Measurements from ENCODE around the gene RNF114. TPM values are rescaled to one million over a fixed set of nuclear protein-coding genes. Genes with fewer than 3 reads are reported as not detected.
"Not testable (repeated sequence)": the region's sequence is repeated elsewhere in the genome, so short reads cannot be mapped to it uniquely, and the experiment has no call there.

RNF114 gene
- total and polyA plus RNA-seq, 5 donors from 2014 or later = 132 to 147 (median 146) TPM

- peak overlapping the region in 1 of 3 donors; percentile 3 for H3K27ac Mint-ChIP-seq
- not testable (repeated sequence) for H3K9me3 Mint-ChIP-seq; H3K27me3 Mint-ChIP-seq; ATAC-seq (ENCODE audit: low read depth in 2 of 2); H3K4me3 Mint-ChIP-seq; DNase-seq; H3K4me3 ChIP-seq (ENCODE audit: low read depth, low read length); H3K27me3 ChIP-seq (ENCODE audit: control insufficient read depth, insufficient read depth, low read length); H3K4me1 ChIP-seq (ENCODE audit: control insufficient read depth, insufficient read depth, low read length, poor library complexity, severe bottlenecking); H3K27ac ChIP-seq (ENCODE audit: insufficient read depth, low read length, poor library complexity, severe bottlenecking); H3K9me3 ChIP-seq (ENCODE audit: control insufficient read depth in 2 of 2, low read length in 2 of 2)
- H3K36me3 ChIP-seq (ENCODE audit: control insufficient read depth, insufficient read depth, low read length) = peaks cover 51% of the 10 kb centered on the region
- H3K4me1 Mint-ChIP-seq = peaks cover 0 to 18% (median 8%) of the 10 kb centered on the region in 4 donors
- peaks cover 41% of the 10 kb centered on the region for H3K36me3 Mint-ChIP-seq
Observed at GRCh38 chr20:49955830-49956396, 19.7 kb downstream of the RNF114 start.

- peaks cover 5 to 18% (median 7%) of the 10 kb centered on the region in 4 donors for H3K4me1 Mint-ChIP-seq
- H3K9me3 Mint-ChIP-seq = no peaks in the 10 kb centered on the region
- ATAC-seq (ENCODE audit: low read depth in 2 of 2) (no peak), DNase-seq (no peak)
- H3K27ac Mint-ChIP-seq = peak overlapping the region in 2 of 3 donors; percentile 14 to 62
- H3K4me3 Mint-ChIP-seq = no peak overlapping the region
- Histone ChIP-seq H3K27me3 (ENCODE audit: control insufficient read depth, insufficient read depth, low read length) (no peaks in the 10 kb centered on the region), H3K9me3 (ENCODE audit: control insufficient read depth in 2 of 2, low read length in 2 of 2) (no peaks in the 10 kb centered on the region), H3K36me3 (ENCODE audit: control insufficient read depth, insufficient read depth, low read length) (peaks cover 45% of the 10 kb centered on the region), H3K4me1 (ENCODE audit: control insufficient read depth, insufficient read depth, low read length, poor library complexity, severe bottlenecking) (no peaks in the 10 kb centered on the region), H3K4me3 (ENCODE audit: low read depth, low read length) (no peak overlapping the region), H3K27ac (ENCODE audit: insufficient read depth, low read length, poor library complexity, severe bottlenecking) (no peak overlapping the region)
- peaks cover 41% of the 10 kb centered on the region for H3K36me3 Mint-ChIP-seq
- no peaks in the 10 kb centered on the region for H3K27me3 Mint-ChIP-seq
Observed at GRCh38 chr20:49956689-49957088, 20.5 kb downstream of the RNF114 start.

GRCh38 chr20:49957089-49957938, 21.1 kb downstream of the RNF114 start:
- H3K4me3 ChIP-seq (ENCODE audit: low read depth, low read length); ATAC-seq (ENCODE audit: low read depth in 2 of 2); H3K9me3 Mint-ChIP-seq; H3K27me3 ChIP-seq (ENCODE audit: control insufficient read depth, insufficient read depth, low read length); H3K4me1 ChIP-seq (ENCODE audit: control insufficient read depth, insufficient read depth, low read length, poor library complexity, severe bottlenecking); H3K27me3 Mint-ChIP-seq; DNase-seq; H3K27ac ChIP-seq (ENCODE audit: insufficient read depth, low read length, poor library complexity, severe bottlenecking); H3K9me3 ChIP-seq (ENCODE audit: control insufficient read depth in 2 of 2, low read length in 2 of 2): not testable (repeated sequence)
- peak overlapping the region in 2 of 4 donors; percentile 22 to 63 for H3K4me3 Mint-ChIP-seq
- peak overlapping the region in 2 of 3 donors; percentile 51 to 62 for H3K27ac Mint-ChIP-seq
- peaks cover 37% of the 10 kb centered on the region for H3K36me3 Mint-ChIP-seq
- peaks cover 5 to 18% (median 7%) of the 10 kb centered on the region in 4 donors for H3K4me1 Mint-ChIP-seq
- peaks cover 39% of the 10 kb centered on the region for H3K36me3 ChIP-seq (ENCODE audit: control insufficient read depth, insufficient read depth, low read length)

GRCh38 chr20:49961413-49961812, 25.2 kb downstream of the RNF114 start:
- no peak overlapping the region for H3K4me3 Mint-ChIP-seq
- no peaks in the 10 kb centered on the region for H3K27me3 ChIP-seq (ENCODE audit: control insufficient read depth, insufficient read depth, low read length)
- H3K27ac Mint-ChIP-seq = no peak overlapping the region
- peaks cover 4% of the 10 kb centered on the region for H3K36me3 ChIP-seq (ENCODE audit: control insufficient read depth, insufficient read depth, low read length)
- H3K36me3 Mint-ChIP-seq = peaks cover 18% of the 10 kb centered on the region
- no peak overlapping the region for H3K27ac ChIP-seq (ENCODE audit: insufficient read depth, low read length, poor library complexity, severe bottlenecking)
- DNase-seq (no peak), ATAC-seq (ENCODE audit: low read depth in 2 of 2) (no peak)
- no peaks in the 10 kb centered on the region for H3K27me3 Mint-ChIP-seq
- peaks cover 0 to 1% (median 0%) of the 10 kb centered on the region in 7 donors for H3K9me3 Mint-ChIP-seq
- no peak overlapping the region for H3K4me3 ChIP-seq (ENCODE audit: low read depth, low read length)
- H3K4me1 ChIP-seq (ENCODE audit: control insufficient read depth, insufficient read depth, low read length, poor library complexity, severe bottlenecking) = no peaks in the 10 kb centered on the region
- peaks cover 5 to 18% (median 7%) of the 10 kb centered on the region in 4 donors for H3K4me1 Mint-ChIP-seq
- no peaks in the 10 kb centered on the region for H3K9me3 ChIP-seq (ENCODE audit: control insufficient read depth in 2 of 2, low read length in 2 of 2)

GRCh38 chr20:49964964-49965780, 29.0 kb downstream of the RNF114 start:
- H3K9me3 Mint-ChIP-seq = peaks cover 0 to 1% (median 0%) of the 10 kb centered on the region in 7 donors
- no peak for ATAC-seq (ENCODE audit: low read depth in 2 of 2)
- H3K27ac Mint-ChIP-seq = no peak overlapping the region
- Histone ChIP-seq H3K4me1 (ENCODE audit: control insufficient read depth, insufficient read depth, low read length, poor library complexity, severe bottlenecking) (no peaks in the 10 kb centered on the region), H3K36me3 (ENCODE audit: control insufficient read depth, insufficient read depth, low read length) (no peaks in the 10 kb centered on the region), H3K4me3 (ENCODE audit: low read depth, low read length) (no peak overlapping the region), H3K27ac (ENCODE audit: insufficient read depth, low read length, poor library complexity, severe bottlenecking) (no peak overlapping the region), H3K9me3 (ENCODE audit: control insufficient read depth in 2 of 2, low read length in 2 of 2) (no peaks in the 10 kb centered on the region), H3K27me3 (ENCODE audit: control insufficient read depth, insufficient read depth, low read length) (no peaks in the 10 kb centered on the region)
- H3K36me3 Mint-ChIP-seq = peaks cover 4% of the 10 kb centered on the region
- no peak overlapping the region for H3K4me3 Mint-ChIP-seq
- peak in 1 of 3 donors; percentile 34 for DNase-seq
- no peaks in the 10 kb centered on the region for H3K27me3 Mint-ChIP-seq
- H3K4me1 Mint-ChIP-seq = peaks cover 0 to 5% (median 2%) of the 10 kb centered on the region in 4 donors

- peaks cover 0 to 5% (median 2%) of the 10 kb centered on the region in 4 donors for H3K4me1 Mint-ChIP-seq
- H3K27me3 Mint-ChIP-seq = no peaks in the 10 kb centered on the region
- Histone ChIP-seq H3K27ac (ENCODE audit: insufficient read depth, low read length, poor library complexity, severe bottlenecking) (no peak overlapping the region), H3K4me3 (ENCODE audit: low read depth, low read length) (no peak overlapping the region), H3K36me3 (ENCODE audit: control insufficient read depth, insufficient read depth, low read length) (no peaks in the 10 kb centered on the region), H3K27me3 (ENCODE audit: control insufficient read depth, insufficient read depth, low read length) (no peaks in the 10 kb centered on the region), H3K9me3 (ENCODE audit: control insufficient read depth in 2 of 2, low read length in 2 of 2) (no peaks in the 10 kb centered on the region), H3K4me1 (ENCODE audit: control insufficient read depth, insufficient read depth, low read length, poor library complexity, severe bottlenecking) (no peaks in the 10 kb centered on the region)
- DNase-seq (no peak), ATAC-seq (ENCODE audit: low read depth in 2 of 2) (no peak)
- H3K4me3 Mint-ChIP-seq = no peak overlapping the region
- H3K27ac Mint-ChIP-seq = no peak overlapping the region
- peaks cover 0 to 1% (median 0%) of the 10 kb centered on the region in 7 donors for H3K9me3 Mint-ChIP-seq
- H3K36me3 Mint-ChIP-seq = peaks cover 4% of the 10 kb centered on the region
Observed at GRCh38 chr20:49965781-49966305, 29.6 kb downstream of the RNF114 start.

- DNase-seq (no peak), ATAC-seq (ENCODE audit: low read depth in 2 of 2) (no peak)
- H3K36me3 Mint-ChIP-seq = no peaks in the 10 kb centered on the region
- H3K4me3 Mint-ChIP-seq = no peak overlapping the region
- no peaks in the 10 kb centered on the region for H3K36me3 ChIP-seq (ENCODE audit: control insufficient read depth, insufficient read depth, low read length)
- no peaks in the 10 kb centered on the region for H3K4me1 ChIP-seq (ENCODE audit: control insufficient read depth, insufficient read depth, low read length, poor library complexity, severe bottlenecking)
- H3K27me3 ChIP-seq (ENCODE audit: control insufficient read depth, insufficient read depth, low read length) = no peaks in the 10 kb centered on the region
- H3K4me3 ChIP-seq (ENCODE audit: low read depth, low read length) = no peak overlapping the region
- H3K9me3 ChIP-seq (ENCODE audit: control insufficient read depth in 2 of 2, low read length in 2 of 2) = no peaks in the 10 kb centered on the region
- H3K27ac Mint-ChIP-seq = no peak overlapping the region
- H3K4me1 Mint-ChIP-seq = peaks cover 0 to 3% (median under 1%) of the 10 kb centered on the region in 4 donors
- H3K9me3 Mint-ChIP-seq = peaks cover 0 to 1% (median 0%) of the 10 kb centered on the region in 7 donors
- H3K27me3 Mint-ChIP-seq = no peaks in the 10 kb centered on the region
- H3K27ac ChIP-seq (ENCODE audit: insufficient read depth, low read length, poor library complexity, severe bottlenecking) = no peak overlapping the region
Observed at GRCh38 chr20:49966861-49967260, 30.7 kb downstream of the RNF114 start.
